HG02623 (cell line): Measurements from ENCODE around the gene LBR.

Experiments
- ATAC-seq: cut with Tn5 transposase; IDR thresholded peaks from one replicate; pipeline ENCODE4 v1.9.1; 2021; ENCODE audit warnings: moderate library complexity; ENCODE audit not compliant: unreplicated experiment

The LBR gene

DNA sequence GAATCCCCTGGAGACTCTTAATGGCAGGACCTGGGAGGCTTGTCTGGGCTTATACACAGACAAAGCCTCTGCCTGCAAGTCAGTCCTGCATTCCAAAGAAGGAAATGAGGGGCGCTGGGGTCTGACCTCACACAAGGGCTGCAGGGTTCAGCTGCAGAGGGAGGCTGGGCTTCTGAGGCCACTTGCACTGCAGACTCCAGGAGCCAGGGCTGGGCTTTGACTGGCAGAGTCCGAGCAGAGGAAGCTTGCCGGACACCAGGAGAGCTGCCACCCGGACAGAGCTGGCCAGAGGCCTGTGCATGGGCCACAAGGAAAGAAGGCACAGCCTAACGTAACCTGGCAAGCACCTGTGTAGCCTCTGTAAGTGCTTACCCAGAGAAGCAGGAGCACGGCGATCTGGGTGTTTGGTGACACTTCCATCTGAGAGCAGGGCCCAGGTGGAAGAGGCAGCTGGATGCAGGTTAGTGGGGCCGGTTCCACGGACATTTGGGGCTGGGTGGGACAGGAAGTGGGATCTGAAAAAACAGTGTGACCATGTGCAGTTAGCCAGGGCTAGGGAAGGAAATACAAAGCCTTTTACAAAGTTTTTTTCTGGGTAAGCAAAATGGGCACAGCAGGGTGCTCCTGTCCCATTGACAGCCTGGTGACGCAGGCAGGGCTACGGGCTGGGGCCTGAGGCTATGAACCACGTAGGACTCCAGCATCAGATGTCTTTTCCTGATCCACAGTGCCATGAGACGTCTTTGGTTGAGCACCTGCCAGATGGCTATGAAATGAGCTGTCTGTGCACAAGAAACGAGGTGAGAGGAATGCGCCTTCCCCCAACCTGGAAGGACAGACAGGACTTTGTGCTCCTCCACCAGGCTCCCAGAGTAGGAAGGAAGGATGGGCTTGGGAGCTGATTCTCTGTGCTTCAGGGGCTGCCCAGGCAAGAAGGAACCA lies 37.3 kb upstream of the LBR start:
- no peak for ATAC-seq

DNA sequence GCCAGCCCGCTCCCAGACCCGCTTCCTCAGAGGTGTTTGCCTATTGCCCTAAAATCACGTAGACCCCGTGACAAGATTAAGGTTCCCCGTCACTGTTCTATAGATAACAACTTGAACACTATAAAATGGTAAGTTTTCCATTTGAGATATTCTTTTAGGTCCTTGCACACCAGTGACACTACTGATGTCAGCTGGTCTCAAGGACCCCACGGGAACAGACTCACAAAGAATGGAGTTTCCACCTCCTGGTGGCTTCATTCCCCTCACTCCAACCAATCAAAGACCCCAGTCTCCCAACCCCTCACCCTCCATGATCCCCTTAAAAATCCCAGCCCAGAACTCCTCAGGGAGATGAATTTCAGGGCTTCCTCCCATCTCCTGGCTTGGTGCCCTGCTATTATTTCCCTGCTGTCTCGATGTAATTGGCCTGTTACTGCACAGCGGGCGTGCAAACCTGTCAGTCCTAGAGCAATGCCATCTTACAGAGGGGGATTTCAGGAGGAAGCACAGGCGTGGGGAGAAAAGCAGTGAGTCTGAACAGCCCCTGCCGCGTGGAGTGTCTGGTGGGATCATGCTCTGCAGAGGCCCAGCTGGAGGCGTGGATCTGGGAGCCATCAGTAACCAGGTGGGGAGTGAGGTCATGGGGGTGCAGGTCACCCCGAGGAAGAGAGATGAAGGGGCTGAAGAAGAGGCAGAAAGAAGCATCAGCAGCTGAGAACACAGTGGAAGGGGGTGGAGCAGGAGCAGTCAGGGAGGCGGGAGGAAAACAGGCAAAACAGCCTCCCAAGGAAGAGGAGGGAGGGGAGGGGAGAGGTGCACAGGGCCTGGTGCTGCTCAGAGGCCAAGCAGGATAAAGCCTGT lies 35.1 kb upstream of the LBR start:
- ATAC-seq, result no peak

DNA sequence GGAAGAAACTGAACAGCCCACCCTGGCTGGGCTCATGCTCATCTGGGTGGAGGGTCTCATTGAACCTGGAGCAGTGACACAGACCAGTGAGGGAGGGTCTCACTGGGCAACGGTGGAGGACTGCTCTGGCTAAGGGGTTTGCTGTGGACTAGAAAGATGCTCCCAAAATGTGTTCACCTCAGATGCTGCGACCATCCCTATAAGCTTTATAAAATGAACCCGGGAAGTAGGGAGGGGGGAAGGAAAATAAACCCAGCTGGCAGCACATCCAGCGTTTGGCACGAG lies 34.5 kb upstream of the LBR start:
- no peak for ATAC-seq

DNA sequence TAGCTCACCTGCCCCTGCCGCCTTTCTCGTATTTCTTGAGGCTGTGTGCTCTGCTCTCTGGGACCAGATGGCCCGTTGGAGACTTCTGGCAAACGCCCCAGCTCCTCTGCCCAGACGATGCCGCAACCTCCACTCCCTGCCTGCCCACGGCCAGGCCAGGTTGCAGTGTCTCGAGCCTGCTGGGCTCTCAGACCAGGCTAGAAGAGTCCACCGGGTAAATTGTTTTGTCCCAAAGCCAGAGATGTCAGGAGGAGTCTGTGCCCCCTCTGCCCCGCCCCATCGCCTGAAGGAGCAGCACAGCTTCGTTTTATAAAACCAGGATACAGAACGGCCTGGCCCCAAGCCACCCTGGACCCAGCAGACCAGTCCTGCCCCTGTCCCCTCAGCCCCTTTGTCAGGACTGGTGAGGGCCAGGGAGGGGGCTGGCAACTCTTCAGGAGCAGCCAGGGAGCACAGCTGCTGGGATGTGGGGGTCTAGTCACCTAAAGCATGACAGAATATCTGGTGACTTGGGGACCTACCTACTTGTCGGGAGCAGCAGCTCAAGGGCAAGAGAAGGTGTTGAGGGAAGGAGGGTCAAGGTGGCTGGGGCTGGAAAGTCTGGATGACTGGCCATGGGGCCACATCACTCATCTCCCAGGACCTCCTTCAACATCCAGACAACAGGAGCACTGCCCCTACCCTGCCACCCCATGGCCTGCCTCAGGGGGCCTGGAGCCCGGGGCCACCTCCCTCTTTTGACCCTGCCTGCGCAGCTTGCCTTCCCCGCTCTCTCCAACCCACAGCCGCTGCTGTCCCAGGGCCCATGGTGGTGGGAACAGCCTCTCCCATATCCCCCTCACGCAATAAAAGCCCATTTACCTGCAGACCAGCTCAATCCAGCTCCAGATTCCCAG lies 33.9 kb upstream of the LBR start:
- no peak for ATAC-seq

DNA sequence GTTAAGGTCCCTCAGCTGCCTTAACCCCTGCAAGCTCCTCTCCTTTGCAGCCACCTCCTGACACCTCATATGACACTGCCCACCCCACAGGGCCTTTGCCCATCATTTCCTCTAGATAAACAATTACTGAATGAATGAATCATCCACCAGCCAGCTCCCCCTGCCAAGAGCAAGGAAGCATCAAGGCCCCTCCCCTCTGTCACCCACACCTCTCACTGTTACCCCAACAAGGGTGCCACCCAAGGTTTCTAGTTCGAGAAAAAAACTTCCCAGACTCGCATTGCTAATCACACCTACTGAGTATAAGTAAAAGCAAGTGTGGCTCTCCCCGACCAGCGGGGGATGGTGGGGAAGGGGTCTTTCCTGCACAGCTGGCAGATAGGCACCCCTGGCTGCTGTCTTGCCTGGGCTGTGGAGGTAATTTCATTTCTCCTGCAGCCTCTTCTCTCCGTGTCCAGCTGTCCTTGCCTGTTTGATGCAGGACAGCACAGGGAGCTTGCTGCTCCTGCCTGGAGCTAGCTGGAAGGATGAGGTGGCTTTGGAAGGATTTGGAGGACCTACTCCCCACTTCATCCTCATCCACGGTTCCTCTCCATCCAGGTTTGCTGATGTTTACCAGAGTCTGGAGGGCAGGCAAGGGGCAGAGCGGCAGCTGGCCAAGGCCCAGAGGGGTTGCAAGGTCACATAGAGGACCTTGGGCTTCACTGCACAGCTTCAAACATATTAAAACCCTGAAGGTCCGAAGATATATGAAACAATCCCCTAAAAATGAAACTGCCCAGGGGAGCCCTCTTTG lies 33.1 kb upstream of the LBR start:
- no peak for ATAC-seq

DNA sequence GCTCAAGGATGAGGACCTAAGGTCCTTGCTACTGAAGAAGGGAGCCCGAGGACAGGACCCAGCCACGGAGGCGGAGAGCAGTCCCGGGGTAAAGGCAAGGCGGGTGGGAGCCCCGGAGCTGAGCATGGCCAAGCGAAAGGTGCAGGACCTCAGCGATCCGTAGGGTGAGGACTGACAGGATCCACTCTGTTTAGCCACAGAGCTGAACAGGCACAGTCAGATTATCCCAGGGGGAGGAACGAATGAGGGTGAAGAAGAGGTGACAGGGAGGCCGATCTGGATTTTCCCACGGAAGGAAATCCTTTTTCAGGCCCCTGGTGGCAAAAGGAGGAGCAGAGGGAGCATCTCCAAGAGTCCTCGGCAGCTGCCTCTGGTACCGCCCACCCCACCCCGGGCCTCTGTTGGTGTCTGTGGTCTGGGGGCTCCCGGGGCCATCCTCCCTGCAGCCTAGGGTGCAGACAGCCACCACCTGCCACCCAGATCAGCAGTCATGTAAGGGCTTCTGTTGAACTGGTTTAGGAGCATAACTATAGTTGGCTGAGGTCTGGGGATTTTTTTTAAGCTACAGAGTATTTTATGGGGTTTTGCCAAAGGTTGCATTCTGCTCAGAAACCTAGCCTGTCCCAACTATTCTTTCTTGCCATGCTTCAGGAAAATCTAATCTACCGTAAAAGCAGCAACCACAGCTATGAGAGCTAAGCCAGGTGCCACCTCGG lies 32.3 kb upstream of the LBR start:
- ATAC-seq, result no peak

DNA sequence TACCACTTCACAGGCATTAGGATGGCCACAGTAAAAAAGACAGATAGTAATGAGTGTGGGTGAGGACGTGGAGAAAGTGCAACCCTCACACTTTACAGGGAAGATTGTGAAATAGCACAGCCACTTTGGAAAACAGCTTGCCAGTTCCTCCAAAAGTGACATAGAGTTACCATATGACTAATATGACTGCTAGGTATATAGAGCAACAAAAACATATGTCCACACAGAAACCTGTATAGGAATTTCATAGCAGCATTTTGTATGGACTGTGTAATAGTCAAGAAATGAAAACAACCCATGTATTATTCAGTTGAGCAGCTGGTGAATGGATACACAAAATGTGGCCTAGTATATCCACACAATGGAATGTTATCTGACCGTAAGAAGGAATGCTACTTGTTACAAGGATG lies 30.4 kb upstream of the LBR start:
- no peak for ATAC-seq

DNA sequence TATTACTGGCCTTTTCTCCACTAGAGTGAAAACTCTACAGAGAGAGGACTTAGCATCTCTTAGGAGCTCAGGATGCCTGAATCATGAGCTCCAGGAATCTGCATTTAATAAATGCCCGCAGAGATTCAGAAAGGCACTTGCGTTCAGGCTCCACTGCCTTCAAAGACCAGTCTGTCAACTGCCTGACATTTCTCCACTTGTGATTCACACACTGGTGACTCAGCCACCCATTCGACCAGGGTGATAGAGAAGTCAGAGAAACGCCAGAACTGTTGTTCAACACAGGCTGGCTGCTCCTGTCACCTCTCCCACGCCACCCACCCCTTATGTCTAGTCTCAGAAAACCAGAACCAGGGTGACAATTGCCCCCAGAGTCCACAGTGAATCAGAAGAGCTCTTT lies 26.9 kb upstream of the LBR start:
- ATAC-seq, result no peak

DNA sequence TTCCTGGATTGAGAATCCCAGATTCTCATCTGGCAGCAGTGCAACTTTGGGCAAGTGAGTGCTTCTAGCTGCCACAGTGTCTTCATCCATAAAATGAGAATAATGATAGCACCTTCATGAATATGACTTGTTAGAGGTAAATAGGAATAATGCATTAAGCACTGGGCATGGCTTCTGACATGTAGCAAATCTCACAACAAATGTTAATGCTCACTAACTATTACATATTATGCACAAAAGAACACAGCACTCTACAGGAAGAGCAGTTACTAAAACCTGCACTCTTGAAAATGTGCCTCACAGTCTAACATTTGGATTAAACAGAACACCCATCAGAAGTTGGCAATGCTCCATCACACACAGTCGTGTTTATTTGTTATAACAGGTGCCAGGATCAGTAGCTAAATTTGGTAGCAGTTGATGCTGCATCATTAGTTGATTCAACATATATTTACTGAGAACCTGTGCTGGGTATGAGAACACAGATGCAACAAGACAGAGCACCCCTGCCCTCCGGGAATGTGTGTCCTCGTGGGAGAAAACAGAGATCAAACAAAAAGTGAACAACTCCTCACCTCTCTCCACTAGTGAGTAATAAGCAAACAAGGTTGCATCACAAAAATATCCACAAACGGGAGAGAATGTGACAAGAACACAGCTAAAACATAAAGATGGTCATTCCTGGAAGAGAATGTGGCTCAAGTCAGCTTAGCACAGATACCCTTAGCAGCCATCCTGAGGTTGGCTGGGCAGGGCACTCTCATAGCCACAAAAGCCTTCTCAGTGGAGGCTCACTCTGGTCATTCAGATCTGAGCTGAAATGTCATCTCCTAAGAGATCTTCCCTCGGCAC lies 26.2 kb upstream of the LBR start:
- ATAC-seq, result no peak

DNA sequence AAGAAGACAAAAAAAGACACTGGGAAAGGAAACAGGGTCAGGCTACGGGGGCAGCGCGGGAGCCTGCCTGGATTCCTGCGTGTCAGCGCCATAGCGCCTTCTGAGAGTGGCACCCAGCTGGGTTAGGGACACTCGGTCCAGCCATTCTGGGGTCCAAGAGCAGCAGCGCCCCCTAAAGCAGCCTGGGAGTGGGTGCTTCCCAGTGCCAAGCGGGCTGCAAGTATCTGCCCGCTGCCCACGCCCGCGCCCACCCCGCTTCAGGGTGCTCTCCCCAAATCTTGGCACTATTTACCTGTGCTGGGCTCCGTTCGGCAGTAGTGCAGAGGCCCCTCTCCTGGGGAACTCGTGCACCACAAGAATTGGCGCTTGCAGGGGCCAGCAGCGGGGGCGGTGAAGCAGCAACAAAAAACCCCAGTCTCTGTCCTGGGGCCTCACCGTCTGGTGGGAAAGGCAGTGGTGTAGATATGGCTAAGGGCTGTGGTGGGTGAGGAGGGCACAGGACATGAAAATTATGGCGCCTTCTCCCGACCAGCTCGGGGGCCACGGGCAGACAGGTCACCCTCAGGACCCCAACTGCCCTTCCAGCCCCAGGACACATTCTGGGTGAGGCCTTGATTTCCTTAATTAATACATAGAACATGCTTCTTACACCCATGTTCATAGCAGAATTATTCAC lies 24.1 kb upstream of the LBR start:
- no peak for ATAC-seq

DNA sequence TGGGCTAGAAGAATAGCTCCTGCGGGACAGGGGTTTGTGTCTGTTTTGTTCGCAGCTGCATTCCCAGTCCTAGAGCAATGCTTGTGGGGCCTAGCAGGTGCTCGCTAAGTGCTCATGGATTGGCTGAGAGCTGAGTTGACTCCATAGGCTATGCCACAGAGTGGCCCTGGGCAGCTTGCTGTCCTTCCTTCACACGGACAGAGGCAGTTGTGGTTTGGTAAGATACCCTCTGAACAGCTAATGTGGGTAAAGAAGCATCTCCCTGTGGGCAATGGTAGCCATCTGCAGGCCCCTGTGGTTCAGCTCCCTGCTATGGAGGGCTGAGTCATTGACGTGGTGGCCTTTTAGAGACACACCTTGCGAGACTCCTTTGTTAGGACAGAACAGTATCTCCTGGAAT lies 23.5 kb upstream of the LBR start:
- ATAC-seq, result no peak

DNA sequence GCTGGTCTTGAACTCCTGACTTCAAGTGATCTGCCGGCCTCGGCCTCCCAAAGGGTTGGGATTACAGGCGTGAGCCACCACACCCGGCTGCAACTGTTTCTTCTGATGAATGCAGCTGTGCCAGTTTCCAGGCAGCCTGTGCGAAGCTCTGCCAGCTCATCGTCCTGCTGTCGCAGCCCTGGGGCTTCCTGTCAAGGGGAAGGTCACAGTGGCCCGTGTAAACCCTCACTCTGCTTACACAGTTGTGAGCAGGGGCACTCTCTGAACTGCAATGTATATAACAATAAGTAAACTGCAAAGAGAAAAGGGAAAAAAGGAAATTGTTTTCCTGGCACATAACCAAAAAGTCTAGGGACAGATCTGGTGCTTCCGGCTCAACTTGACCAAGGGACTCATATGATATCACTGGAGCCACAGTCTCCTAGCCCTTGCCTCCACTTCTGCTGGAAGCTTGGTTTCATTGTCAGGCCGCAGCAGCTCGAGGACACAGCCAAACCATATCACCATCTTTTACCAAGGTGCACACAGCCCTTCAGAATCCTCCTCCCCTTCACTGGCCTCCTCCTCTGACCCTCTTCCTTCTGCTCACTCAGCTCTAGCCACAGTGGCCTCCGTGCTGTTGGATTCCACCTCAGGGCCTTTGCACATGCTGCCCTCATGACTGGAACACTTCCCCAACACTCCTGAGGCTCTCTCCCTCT lies 22.8 kb upstream of the LBR start:
- no peak for ATAC-seq

DNA sequence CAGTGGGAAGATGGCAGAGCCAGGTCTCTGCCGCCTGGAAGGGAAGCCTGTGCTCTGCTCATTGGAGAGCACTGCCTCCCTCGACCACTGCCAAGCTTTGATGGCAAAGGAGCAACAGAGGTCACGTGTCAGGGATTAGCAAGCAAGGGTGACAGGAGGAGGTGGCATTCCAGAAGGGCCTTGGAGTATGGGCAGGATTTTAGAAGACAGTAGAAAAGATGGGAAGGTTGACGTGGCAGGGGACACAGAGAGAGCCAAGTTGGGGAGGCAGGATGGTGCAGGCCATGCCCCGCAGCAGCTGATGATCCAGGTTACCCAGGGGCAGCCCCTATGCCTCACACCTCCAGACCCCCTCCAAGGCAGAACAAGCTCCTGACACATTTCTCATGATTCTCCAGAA lies 21.9 kb upstream of the LBR start:
- ATAC-seq, result no peak

DNA sequence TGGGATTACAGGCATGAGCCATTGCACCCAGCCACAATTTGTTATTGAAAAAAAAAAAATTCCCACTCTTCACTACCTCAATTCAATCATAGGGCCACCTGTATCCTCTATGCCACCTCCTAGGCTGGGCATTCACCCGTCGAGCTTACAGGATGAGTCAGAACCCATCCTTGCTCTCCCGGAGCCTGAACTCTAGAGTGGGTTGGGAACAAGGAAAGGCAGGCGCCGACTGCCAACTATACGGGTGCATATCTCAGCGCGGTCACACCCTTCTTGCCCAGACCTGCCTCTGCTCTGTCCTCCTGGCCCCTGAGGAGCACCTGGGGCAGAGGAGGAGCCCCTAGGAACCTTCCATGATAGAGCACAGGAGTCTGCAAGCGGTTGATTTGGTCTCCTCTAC lies 21.4 kb upstream of the LBR start:
- ATAC-seq, result no peak

DNA sequence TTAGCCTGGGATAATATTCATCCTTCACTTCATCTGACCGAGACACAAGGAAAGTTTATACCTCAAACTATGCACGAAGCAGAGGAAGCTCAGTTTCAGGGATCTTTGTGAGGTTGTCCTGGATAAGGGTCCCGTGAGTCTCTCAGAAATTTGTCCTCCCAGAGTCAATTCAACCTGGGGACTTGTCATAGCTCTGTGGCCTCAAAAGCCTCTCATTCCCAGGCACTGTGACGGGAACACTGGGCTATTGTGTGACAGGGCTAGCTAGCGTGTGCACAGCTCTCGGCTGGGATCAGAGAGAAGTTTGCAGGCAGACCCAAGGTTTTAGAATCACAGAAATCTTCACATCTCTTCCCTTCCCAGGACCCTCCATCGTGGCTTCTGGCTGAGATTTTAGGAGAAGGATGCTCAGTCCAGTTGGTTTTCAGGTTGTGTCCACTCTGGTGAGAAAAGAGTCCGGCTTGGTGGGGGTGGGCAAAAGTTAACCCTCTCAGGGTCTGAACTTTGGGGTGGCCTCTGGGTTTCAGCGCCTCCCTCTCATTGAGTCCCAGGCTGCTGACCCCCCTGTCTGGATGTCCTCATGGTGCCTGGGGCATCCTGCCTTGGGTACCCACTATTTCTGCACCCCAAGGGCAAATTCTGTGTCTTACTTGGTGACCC lies 20.4 kb upstream of the LBR start:
- no peak for ATAC-seq

DNA sequence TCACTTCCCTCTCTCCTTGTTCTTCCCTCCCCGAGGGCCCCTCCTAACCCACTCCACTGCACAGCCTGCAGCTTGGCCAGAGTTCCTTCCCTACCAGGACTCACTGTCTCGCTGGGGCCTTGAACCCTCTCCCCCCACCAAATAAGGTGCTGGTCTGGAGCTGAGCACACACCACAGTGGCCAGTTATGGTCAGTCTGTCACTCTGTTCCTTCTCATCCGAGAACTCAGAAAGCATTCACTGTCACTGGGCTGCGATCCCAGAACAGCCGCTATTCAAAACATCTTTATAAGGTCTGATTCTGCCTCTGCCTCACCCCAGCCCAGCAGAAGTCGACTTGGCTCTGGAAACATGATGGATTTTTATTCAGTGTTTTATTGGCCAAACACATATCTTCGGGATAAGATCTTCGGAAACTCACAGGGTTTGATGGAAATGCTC lies 19.8 kb upstream of the LBR start:
- no peak for ATAC-seq

DNA sequence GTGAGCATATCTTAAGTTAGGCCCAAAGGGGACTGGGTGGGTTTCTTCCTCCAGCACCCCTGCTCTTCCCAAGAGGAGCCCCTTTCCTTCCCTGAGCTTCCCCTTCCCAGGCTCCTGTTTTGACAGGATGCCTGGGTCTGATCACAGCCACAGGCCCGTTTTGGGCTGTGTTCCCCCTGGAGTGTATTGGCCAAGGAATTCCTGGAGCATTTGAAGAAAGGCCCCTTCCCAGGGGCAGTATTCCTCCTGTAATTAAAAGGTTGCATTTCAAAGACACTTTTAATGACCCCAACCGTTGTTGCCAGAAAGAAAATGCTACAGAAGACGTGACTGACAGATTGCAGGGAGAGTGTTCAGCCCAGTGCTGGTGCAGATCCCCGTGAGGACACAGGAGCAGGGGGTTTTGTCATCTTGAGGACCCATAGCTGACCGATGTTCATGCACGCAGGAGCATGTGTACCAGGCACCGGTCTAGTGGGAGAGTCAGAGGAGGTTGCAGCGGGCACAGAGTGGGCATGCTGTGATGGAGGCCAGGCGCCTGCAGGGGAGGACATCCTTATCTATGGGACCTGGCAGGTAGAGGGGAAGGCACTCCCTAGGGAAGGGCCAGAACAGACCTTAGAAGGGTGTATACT lies 19.3 kb upstream of the LBR start:
- ATAC-seq, result no peak
